ENCODE results near the gene NMBR.
"Not testable (repeated sequence)": the region's sequence is repeated elsewhere in the genome, so short reads cannot be mapped to it uniquely, and the experiment has no call there.

Gene NMBR

DNA sequence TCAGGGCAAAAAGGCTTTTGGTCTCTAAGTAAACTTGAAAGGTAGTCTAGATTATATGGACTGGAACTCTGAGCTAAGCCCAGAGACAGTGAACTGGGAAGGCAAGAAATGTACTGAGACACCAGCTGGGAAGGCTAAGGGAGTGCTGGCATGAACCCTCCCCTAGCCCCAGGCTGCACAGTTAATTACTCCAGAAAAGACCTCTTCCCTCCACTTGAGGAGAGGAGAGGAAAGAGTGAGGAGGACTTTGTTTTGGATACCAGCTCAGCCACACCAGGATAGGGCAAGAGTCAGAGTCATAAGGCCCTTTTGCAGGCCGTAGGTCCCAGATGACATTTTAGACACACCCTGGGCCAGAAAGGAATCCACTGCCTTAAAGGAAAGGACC lies 98.3 kb downstream of the NMBR start:
- DNase-seq: no peak

- DNase-seq: no peak
These were observed 98.9 kb downstream of the NMBR start for GRCh38 chr6:142047934-142048592.

DNA sequence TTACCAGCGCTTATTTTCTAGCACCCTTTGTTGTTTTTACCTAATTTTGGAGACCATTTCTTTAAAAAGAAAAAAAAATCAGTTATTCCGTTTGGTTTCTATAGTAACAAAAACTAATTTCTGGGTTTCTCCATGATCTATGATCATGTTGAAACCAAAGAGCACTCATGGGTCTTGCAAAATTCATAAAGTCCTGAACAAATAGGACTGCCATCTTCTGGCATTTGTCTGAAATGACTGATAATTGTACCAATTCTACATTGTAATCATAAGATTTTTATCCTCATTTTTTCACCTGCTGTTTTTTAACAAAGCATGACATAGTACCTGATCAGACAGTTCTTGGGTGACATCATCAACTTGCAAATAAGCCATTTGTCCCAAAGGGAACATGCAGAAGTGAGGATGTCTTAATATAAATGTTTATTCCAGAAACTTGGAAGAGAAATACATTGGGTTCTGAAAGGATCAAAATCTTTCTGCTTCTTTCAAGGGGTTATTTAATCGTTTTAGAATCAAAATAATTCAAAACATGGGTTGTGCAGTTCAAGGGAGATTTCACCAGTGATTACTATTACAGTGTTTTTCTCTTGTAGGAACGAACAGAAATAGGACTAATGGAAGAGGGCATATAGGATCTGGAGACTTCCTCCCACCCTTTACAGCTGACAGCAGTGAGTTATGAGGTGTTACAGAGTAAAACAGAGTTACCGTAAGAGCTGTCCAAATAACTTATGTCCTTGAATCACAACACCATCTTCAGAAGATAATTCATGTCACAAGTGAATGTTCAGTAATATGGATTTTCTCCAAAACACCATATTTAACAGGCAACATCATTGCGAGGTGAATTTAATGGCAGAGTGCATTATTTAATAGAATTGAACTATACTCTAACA lies 101.3 kb downstream of the NMBR start:
- no peak for DNase-seq

- no peak for DNase-seq
These were observed 111.0 kb downstream of the NMBR start for GRCh38 chr6:142035890-142036289.

GRCh38 chr6:142031035-142031434 lies 115.9 kb downstream of the NMBR start:
- no peak for DNase-seq

GRCh38 chr6:142030115-142030619 lies 116.8 kb downstream of the NMBR start:
- no peak for DNase-seq

GRCh38 chr6:142028527-142028926 lies 118.4 kb downstream of the NMBR start:
- no peak for DNase-seq

GRCh38 chr6:142027804-142028203 lies 119.1 kb downstream of the NMBR start:
- not testable (repeated sequence) for DNase-seq

DNA sequence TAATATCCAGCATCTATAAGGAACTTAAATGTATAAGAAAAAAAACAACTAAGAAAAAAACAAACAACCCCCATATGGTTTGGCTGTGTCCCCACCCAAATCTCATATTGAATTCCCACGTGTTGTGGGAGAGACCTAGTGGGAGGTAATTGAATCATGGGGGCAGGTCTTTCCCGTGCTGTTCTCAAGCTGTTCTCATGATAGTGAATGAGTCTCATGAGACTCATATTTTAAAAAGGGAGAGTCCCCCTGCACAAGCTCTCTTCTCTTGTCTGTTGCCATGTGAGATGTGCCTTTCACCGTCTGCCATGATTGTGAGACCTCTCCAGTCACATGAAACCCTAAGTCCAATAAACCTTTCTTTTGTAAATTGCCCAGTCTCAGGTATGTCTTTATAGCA lies 119.8 kb downstream of the NMBR start:
- DNase-seq: no peak

GRCh38 chr6:142026471-142026870 lies 120.5 kb downstream of the NMBR start:
- no peak for DNase-seq
